Fibroblast of skin of left biceps (primary cell): ENCODE results near the gene HMCN2.
"Not testable (repeated sequence)": the region's sequence is repeated elsewhere in the genome, so short reads cannot be mapped to it uniquely, and the experiment has no call there.

ENCODE experiments used
- DNase-seq, 2 experiments: peaks; one replicate each; pipeline ENCODE4 v3.0.0-alpha.2; 2013; ENCODE audit warnings: low read depth in 2 of 2

HMCN2 gene

DNA sequence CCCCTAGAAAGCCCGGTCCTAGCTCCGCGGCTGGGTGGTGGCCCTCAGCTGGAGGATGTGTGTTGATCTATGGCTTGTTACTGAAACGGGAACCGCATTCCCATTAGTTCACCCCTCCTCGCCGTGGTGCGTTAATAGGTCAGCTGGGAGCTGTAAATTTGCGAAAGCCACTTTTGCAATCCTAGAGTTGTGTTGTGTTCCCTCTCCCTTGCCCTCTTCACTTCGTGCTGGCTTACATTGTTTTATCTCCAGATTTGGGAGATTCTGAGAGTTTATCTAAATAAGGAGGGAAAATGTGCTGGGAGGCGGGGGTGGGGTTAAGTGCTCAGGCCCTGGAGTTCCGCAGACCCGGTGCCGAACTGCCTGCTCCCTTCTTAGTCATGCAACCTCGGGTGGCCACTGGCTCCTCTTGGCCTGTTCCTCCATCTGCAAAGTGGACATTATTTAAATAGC is 62.8 kb downstream of the HMCN2 start:
- no peak for DNase-seq

DNA sequence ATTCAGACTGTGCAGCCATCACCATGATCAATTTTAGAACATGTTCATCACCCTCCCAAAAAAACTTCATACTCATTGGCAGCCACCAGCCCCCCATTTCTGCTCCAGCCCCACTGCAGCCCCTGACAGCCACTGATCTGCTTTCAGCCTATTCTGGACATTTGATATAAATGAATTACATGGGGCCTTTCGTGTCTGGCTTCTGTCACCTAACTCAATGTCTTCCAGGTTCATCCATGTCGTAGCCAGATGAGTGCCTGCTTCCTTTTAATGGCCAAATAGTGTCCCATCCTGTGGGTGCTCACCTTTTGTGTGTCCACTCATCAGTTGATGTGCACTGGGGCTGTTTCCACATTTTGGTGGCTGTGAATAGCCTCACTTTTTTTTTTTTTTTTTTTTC is 63.5 kb downstream of the HMCN2 start:
- DNase-seq: no peak

GRCh38 chr9:130330202-130330862 is 64.8 kb downstream of the HMCN2 start:
- no peak for DNase-seq

DNA sequence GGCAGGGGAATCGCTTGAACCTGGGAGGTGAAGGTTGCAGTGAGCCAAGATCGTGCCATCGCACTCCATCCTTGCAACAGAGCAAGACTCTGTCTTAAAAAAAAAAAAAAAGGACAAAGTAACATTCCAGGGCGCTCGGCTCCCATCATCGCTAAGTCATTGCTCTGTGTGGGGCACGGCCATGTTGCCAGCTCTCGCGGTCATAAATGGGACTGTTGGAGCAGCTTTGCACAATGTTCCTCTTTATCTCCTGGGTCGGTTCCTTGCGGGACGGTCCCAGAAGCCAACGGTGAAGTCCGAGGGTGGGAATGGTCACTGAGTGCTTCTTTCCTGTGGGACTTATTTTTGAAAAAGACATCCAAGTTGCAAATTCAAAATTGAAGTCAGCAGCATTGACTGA is 65.5 kb downstream of the HMCN2 start:
- no peak for DNase-seq

DNA sequence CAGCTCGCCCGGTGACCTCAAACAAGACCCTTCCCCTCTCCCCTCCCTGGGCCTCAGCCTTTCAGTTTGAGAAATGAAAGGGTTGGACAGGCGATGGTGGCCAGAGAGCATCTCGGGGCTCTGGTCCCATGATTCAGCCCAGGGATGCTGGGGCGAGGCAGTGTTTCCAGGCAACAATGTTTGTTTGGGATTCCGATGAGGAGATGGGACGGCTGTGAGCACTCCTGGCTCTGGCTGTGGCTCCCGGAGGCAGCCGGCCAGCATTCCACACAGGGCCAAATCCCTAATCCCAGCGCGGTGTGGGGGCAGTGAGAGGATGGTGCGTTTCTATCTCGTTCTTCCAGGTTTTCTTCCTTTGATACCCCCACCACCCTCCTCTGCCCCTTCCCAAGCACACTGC is 66.0 kb downstream of the HMCN2 start:
- peak; percentile 16 to 23 for DNase-seq

DNA sequence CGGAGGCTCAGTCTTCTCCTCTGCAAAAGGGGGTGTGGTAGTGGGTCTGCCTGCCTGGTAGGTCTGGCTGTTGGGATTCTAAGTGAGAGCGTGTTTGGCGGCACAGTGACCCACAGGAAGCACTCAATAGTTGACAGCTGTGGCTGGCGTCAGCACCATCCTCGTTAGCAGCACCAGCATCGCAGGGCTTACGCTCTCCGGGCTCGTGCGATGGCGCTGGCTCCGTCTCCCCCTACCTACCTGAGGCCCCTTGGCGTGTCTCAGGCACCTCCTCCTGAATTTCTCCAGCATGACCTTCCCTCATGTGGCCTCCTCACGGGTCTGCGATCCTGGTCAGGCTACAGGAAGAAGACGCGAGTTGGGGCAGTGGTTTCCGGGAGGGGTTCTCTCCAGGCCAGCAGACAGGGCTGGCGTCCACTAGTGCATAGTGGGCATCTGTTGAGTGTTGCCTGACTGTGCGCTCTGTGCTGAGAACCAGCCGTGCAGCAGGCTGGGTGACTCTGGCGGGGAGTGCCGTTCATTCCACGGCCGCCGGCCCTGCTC is 66.9 kb downstream of the HMCN2 start:
- no peak for DNase-seq

- no peak for DNase-seq
Observed at GRCh38 chr9:130333041-130333711, 67.6 kb downstream of the HMCN2 start.

- no peak for DNase-seq
Observed at GRCh38 chr9:130333712-130334062, 68.1 kb downstream of the HMCN2 start.

DNA sequence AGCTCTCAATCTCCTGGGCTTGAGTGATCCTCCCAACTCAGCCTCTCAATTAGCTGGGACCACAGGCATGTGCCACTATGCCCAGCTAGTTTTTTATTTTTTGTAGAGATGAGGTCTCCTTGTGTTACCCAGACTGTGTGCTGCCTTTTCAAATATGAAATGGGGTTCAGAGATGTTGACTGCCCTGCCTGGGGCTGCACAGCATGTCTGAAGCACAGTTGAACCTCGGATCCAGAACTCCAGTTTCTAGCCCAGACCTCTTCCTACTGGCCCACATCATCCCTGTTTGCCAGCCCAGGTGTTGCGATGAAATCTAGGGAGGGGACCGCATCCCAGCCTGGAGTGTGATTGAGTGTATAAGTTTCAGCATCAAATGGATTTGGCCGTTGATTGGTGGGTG is 69.4 kb downstream of the HMCN2 start:
- DNase-seq: no peak

GRCh38 chr9:130336027-130336610 is 70.6 kb downstream of the HMCN2 start:
- no peak for DNase-seq

- DNase-seq: no peak
Observed at GRCh38 chr9:130336885-130337284, 71.3 kb downstream of the HMCN2 start.

GRCh38 chr9:130337318-130337717 is 71.8 kb downstream of the HMCN2 start:
- DNase-seq: no peak

GRCh38 chr9:130337784-130338380 is 72.3 kb downstream of the HMCN2 start:
- DNase-seq: no peak

DNA sequence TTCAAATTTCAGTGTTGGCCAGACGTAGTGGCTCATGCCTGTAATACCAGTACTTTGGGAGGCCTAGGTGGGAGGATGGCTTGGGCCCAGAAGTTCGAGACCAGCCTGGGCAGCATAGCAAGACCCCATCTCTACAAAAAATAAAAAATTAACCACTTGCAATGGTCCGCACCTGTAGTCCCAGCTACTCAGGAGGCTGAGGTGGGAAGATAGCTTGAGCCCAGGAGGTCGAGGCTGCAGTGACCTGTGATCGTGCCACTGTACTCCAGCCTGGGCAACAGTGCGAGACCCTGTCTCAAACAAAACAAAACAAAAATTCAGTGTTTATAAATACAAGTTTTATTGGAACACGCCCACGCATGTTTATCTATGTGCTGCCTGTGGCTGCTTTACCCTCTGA is 73.3 kb downstream of the HMCN2 start:
- DNase-seq: not testable (repeated sequence)

DNA sequence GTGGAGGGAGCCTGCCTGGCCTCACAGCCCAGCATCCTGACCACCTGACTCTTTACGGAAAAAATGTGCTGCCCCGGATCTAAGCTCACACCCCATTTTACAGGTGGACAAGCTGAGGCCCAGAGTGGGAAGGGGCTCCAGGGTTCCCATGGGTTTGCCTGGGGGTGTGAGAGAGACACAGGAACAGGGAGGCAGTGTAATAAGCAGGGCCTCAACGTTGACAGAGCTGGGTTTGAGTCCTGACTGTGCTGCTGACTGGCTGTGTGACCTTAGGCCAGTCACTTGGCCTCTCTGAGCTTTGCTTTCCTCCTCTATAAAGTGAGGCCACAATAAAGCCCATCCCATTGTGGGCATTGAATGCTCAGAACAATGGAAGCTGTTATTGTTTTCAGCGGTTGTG is 73.7 kb downstream of the HMCN2 start:
- no peak for DNase-seq

DNA sequence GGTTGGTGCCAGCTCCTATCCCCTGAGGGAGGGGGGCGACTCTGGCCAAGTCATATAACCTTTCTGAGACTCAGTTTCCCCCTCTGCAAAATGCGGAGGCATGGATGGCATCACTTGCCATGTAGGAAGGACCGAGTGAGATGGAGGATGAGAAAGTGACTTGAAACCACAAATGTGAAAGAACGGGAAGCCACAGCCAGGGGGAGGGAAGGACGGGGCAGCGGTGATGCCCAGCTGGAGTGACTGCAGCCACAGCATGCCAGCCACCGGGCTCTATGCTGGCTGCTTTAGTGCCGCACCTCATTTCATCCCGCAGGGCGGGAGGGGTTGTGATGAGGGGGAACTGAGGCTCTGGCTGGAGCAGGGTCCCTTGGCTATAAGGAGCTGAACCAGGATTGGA is 74.5 kb downstream of the HMCN2 start:
- no peak for DNase-seq

- DNase-seq: not testable (repeated sequence)
Observed at GRCh38 chr9:130340557-130340956, 75.0 kb downstream of the HMCN2 start.

- DNase-seq: no peak
Observed at GRCh38 chr9:130341128-130341527, 75.6 kb downstream of the HMCN2 start.

DNA sequence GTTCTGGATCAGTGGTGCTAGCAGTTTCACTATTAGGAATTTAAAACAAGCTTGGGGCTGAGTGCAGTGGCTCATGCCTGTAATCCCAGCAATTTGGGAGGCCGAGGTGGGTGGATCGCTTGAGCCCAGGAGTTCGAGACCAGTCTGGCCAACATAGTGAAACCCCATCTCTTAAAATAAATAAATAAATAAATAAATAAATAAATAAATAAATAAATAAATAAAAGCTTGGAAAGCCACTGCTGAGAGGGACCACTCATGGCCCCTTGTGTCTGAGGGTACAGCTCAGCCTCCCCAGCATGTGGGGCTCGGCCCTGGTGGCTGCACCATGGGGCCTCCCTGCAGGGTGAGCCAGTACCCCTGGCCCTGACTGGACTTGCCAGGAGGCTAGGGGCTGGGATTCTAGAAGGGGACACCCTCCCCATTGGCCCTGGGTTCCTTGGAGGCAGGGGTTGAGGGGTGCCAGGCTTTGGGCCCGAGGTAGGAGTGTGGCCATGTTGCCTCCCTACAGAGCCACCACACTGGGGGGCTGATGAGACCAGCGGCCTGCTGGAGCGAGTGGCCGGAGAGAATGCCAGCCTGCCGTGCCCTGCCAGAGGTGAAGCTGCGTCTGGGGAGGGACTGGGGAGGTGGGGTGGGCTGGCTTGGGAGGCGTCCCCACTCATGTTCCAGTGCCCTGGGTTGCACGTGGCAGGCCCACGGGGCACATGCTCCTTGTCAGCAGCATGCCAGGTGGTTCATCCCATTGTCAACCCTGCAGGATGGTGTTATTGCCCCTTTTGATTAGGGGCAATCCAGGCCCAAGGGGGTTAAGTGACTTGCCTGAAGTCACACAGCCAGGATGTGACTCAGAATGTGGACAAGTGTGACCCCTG is 76.5 kb downstream of the HMCN2 start:
- no peak for DNase-seq

DNA sequence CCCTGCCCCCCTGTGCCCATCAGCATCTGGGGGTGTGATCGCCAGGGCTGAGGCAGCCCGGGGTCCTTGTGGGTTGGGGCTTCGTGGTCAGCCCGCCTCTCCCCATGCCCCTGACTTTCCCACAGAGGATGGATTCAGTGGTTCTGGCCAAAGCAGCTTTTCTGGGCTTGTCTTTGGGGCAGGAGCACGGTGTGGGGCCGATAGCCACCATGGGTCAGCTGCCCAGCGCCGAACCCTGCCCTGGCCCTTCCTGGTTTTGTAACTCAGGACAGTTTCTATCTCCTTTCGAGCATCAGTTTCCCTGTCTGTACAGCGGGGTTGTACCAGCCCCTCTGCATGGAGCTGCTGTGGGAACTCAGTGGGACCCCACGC is 77.1 kb downstream of the HMCN2 start:
- no peak for DNase-seq

GRCh38 chr9:130343445-130343918 is 77.9 kb downstream of the HMCN2 start:
- DNase-seq: no peak

GRCh38 chr9:130344366-130344765 is 78.8 kb downstream of the HMCN2 start:
- DNase-seq: no peak
